SKM-1 (cell line): ENCODE measurements around the gene NUDT9.
"Not testable (repeated sequence)": the region's sequence is repeated elsewhere in the genome, so short reads cannot be mapped to it uniquely, and the experiment has no call there.

ENCODE experiments used
- DNase-seq: peaks from one replicate; lab custom pipeline; 2025; ENCODE audit not compliant: unreplicated experiment; lab: John Stamatoyannopoulos, UW

The NUDT9 gene

GRCh38 chr4:87458913-87459312 lies 36.5 kb downstream of the NUDT9 start:
- DNase-seq, result no peak

GRCh38 chr4:87461281-87461700 lies 38.9 kb downstream of the NUDT9 start:
- DNase-seq, result no peak

GRCh38 chr4:87462102-87462501 lies 39.7 kb downstream of the NUDT9 start:
- DNase-seq, result no peak

- DNase-seq, result peak; percentile 42
Observed at GRCh38 chr4:87465739-87466366, 43.5 kb downstream of the NUDT9 start.

GRCh38 chr4:87469390-87469789 lies 47.0 kb downstream of the NUDT9 start:
- DNase-seq, result no peak

GRCh38 chr4:87476934-87477333 lies 54.6 kb downstream of the NUDT9 start:
- DNase-seq, result no peak

- no peak for DNase-seq
Observed at GRCh38 chr4:87478732-87479250, 56.4 kb downstream of the NUDT9 start.

- no peak for DNase-seq
Observed at GRCh38 chr4:87481377-87481776, 59.0 kb downstream of the NUDT9 start.

- not testable (repeated sequence) for DNase-seq
Observed at GRCh38 chr4:87483247-87483646, 60.9 kb downstream of the NUDT9 start.

DNA sequence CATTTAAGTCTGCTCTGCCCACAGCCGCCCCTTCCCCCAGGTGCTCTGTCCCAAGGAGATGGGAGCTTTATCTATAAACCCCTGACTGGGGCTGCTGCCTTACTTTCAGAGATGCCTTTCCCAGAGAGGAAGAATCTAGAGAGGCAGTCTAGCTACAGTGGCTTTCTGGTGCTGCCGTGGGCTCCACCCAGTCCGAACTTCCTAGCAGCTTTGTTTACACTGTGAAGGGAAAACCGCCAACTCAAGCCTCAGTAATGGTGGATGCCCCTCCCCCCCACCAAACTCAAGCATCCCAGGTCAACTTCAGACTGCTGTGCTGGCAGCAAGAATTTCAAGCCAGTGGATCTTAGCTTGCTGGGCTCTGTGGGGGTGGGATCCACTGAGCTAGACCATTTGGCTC lies 66.3 kb downstream of the NUDT9 start:
- not testable (repeated sequence) for DNase-seq

DNA sequence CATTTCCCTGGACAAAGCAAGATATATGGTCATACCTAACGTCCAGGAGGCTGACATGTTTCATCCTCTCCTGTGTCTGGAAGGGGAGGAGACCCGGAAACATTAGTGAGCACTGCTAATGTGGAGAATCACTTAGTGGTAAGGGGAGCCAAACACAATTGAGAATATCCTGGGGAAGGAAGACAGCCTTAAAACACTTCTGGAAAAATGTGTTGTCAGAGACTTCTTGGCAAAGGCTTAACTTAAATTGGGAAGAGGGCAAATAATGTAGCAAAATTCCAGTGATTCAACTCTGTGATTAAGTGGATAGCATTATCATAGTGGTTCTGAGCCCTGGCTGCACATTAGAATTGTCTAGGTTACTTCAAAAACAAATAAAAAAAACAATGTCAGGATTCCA lies 67.3 kb downstream of the NUDT9 start:
- DNase-seq, result no peak

DNA sequence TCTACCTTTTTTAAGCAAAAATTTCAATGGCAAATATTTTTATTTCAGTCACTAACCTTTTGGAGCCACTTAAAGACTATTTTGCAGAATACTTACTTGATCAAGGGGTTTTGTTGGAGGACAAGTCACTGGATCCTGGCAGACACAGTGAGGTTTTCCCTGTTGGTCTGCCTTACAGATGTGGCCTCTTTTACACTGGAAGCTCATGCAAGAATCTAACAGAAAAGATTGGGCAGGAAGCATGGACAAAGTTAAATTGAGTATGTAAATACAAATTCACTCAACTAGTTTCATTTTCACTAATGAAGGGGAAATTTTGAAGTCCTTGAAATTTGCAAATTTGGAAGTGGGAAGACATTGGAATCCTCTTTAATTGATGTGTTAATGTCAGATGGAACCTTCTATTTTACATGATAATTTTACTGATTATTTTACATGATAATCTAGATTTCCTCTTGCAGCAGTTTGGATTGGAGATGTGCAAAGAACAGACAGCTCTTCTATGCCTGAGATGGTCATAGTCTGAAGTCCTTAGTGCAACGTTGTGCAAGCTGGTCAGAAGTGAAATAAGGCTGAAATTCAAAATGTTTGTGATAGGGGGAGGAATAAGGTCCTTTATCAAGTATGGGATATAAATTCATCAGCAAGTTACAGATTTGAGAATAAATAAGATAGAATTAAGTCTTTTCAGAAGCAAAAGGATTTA lies 68.4 kb downstream of the NUDT9 start:
- no peak for DNase-seq

GRCh38 chr4:87491436-87491835 lies 69.1 kb downstream of the NUDT9 start:
- DNase-seq, result no peak

- peak; percentile 10 for DNase-seq
Observed at GRCh38 chr4:87491851-87492250, 69.5 kb downstream of the NUDT9 start.

DNA sequence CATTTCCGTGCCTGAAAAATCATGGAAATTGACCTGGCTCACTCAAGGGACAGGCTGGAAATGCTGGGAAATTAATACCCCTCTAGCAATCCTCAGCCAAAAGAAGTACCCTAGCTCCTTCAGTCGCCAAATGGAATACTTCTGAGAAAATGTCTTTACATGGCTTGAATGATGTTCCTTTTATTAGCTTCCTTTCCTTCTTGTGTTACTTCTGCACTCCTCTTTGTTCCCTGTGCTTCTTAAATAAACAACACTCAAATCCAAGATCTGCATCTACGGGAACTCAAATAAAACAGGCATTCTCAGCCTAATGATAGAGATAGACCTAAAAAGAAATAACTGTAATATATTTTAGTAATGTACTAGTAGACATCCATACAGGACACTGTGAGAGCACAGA lies 70.7 kb downstream of the NUDT9 start:
- no peak for DNase-seq

GRCh38 chr4:87497159-87497558 lies 74.8 kb downstream of the NUDT9 start:
- peak; percentile 19 for DNase-seq

DNA sequence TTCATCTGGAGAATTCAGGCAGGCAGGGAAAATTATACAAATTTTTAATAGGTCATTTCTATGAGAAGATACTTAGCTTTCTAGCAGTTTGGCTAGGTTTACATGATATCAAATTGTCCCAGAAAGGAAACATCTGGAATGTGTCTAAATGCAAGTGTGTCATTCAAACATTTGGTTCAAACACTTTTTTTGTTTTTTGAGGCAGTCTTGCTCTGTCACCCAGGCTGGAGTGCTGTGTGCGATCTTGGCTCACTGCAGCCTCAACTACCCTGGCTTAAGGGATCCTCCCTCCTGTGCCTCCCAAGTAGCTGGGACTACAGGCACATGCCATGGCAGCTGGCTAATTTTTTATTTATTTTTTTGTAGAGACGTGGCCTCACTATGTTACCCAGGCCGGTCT lies 75.2 kb downstream of the NUDT9 start:
- no peak for DNase-seq

DNA sequence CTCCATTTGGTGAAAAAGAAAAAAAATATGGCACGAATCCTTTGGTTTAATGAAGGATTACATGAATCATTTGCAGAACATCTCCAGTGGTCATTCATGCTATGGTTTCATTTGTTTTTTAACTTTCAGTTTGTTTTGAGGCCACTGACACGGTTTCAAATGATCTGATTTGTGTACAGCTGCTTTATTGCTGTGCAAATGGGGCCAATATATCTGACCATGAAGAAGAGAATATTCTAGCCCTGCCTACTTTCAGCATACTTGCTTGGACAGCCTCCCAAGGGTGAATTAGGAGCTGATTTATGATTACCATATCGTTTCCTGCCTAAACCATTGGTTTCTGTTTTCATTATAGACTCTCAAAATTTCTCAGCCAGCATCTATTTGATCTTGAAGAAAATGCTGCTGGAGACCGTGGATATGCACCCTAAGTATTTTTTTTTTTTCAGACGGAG lies 76.1 kb downstream of the NUDT9 start:
- no peak for DNase-seq

DNA sequence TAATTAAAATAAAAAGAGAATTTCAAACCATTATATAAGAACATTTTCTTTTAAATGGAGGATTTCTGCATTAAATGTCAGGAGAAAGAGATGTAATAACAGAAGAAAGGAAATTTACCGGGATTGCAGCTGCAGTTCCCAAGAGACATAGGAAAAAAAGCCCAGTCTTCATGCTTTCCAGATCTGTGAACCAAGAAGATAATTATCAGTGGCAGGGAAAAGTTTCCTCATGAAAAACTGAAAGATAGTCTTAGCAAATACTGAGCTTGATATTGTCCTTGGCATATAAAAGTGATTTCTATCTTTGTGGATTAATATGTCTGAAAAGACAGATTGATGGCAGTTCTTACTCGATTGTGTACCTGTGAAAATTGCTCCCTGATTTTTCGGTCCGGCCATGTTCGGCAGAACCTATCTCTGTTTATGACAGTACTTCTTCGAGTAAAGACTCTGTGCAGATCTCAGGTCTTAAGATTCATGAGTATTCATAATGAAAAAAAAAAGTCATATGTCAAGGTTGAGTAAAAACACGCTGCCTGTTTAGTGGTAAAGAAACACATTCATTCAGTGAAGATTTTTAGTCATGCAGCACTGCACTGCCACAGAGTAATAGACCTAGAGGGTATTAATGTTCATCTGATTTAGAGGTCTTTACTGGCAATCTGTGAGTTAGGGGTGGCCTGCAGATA lies 77.2 kb downstream of the NUDT9 start:
- DNase-seq, result no peak

DNA sequence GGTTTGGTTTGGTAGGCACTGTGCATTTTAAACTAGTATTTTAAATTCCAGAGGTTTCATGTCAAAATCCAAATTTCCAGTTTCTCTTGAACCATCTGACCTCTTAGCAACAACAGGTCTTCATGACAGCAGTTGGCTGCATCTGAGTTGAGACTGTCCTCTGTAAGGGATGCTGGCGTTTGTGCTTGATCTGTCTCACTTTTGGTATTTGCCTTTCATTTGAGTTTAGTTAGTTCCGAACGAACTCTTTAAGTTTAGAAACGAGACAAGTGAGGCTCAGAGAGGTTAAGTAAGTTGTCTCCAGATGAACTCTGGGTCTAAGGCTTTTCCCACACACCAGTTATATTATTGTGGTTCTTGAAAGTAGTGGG lies 77.7 kb downstream of the NUDT9 start:
- no peak for DNase-seq

- DNase-seq, result no peak
Observed at GRCh38 chr4:87502580-87503238, 80.3 kb downstream of the NUDT9 start.
